MM.1S (cell line): ENCODE data around the gene CELF2.

Experiments
- DNase-seq: peaks from one replicate; pipeline ENCODE4 v3.0.0-alpha.2; 2015
- H2AFZ ChIP-seq: fragments of 300-600 bp; sonication (generic); 2 replicates; pipeline ENCODE4 v1.6.0; 2016; ENCODE audit warnings: antibody characterized with exemption, low read length
- H3F3A ChIP-seq: fragments of 300-600 bp; sonication (generic); 2 replicates; pipeline ENCODE4 v1.6.1; 2016; ENCODE audit warnings: mild to moderate bottlenecking, antibody characterized with exemption, low read length, moderate library complexity, mixed read lengths; ENCODE audit not compliant: insufficient read depth
- H3K27ac ChIP-seq: fragments of 300-600 bp; sonication (generic); 2 replicates; pipeline ENCODE4 v1.5.1; 2016; ENCODE audit warnings: mild to moderate bottlenecking, low read length
- H3K27me3 ChIP-seq: fragments of 300-600 bp; sonication (generic); replicated peaks from 2 replicates; pipeline ENCODE4 v1.6.0; 2016; ENCODE audit warnings: low read length; ENCODE audit not compliant: insufficient read depth
- H3K36me3 ChIP-seq: fragments of 300-600 bp; sonication (generic); replicated peaks from 2 replicates; pipeline ENCODE4 v1.6.1; 2016; ENCODE audit warnings: mild to moderate bottlenecking, low read length, mixed read lengths; ENCODE audit not compliant: insufficient read depth
- H3K4me1 ChIP-seq: fragments of 300-600 bp; sonication (generic); 2 replicates; pipeline ENCODE4 v1.6.1; 2016; ENCODE audit warnings: low read length, mixed read lengths
- H3K4me2 ChIP-seq: fragments of 300-600 bp; sonication (generic); 2 replicates; pipeline ENCODE4 v1.6.0; 2016; ENCODE audit warnings: low read depth, low read length
- H3K4me3 ChIP-seq: fragments of 300-600 bp; sonication (generic); 2 replicates; pipeline ENCODE4 v1.5.1; 2016; ENCODE audit warnings: low read length, mixed read lengths
- H3K79me2 ChIP-seq: fragments of 300-600 bp; sonication (generic); 2 replicates; pipeline ENCODE4 v1.6.1; 2016; ENCODE audit warnings: mixed run types, low read length, mixed read lengths
- H3K9ac ChIP-seq: fragments of 300-600 bp; sonication (generic); 2 replicates; pipeline ENCODE4 v1.6.1; 2016; ENCODE audit warnings: low read length, mixed read lengths
- H3K9me2 ChIP-seq: fragments of 300-600 bp; sonication (generic); replicated peaks from 2 replicates; pipeline ENCODE4 v1.6.1; 2016; ENCODE audit warnings: mild to moderate bottlenecking, low read length, mixed read lengths; ENCODE audit not compliant: insufficient read depth
- H3K9me3 ChIP-seq: fragments of 300-600 bp; sonication (generic); replicated peaks from 2 replicates; pipeline ENCODE4 v1.6.1; 2016; ENCODE audit warnings: mild to moderate bottlenecking, low read length, mixed read lengths; ENCODE audit not compliant: insufficient read depth
- H4K20me1 ChIP-seq: fragments of 300-600 bp; sonication (generic); 2 replicates; pipeline ENCODE4 v1.6.1; 2016; ENCODE audit warnings: mild to moderate bottlenecking, low read length, moderate library complexity, mixed read lengths; ENCODE audit not compliant: insufficient read depth
- CTCF ChIP-seq: fragments of 300-600 bp; sonication (generic); IDR thresholded peaks from 2 replicates; pipeline ENCODE4 v1.5.1; 2016; ENCODE audit warnings: antibody characterized with exemption, low read length, mixed read lengths
- EZH2 ChIP-seq: fragments of 300-600 bp; sonication (generic); optimal IDR thresholded peaks from 2 replicates; pipeline ENCODE3; 2017; ENCODE audit warnings: low read depth, mild to moderate bottlenecking, antibody characterized with exemption, low read length, mixed read lengths
- EZH2phosphoT487 ChIP-seq: fragments of 300-600 bp; sonication (generic); IDR thresholded peaks from 2 replicates; pipeline ENCODE4 v1.6.1; 2018; ENCODE audit warnings: antibody characterized with exemption, low read length

Gene CELF2

GRCh38 chr10:11168423-11169090 is 150.9 kb downstream of the CELF2 start:
- peak overlapping the region; percentile 97 for H3K4me2 ChIP-seq
- TF ChIP-seq CTCF = no peak
- TF ChIP-seq EZH2phosphoT487 = no peak
- no peak for TF ChIP-seq EZH2

DNA sequence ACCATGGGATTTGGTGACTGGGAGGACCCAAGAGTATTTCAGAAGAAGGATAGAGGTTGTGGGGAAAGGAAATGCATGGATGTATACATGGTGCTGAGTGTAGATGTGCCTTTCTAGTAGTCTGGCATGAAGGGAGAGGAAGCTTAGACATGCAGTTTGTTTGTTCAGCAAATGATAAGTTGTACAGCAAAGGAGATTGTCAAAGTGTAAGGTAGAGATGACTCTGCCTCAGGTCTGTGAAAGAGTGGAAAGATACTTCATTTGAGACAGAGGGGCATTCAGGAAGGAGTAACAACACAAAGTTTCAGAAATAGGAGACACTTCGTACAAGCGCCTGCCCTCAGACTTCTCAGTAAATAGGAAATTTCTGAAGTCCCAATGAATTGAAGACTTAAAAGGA is 152.3 kb downstream of the CELF2 start:
- no peak for TF ChIP-seq EZH2phosphoT487
- no peak for TF ChIP-seq EZH2
- no peak for TF ChIP-seq CTCF
- peak overlapping the region; percentile 93 for H3K4me3 ChIP-seq
- 0 out of 2 replicates have a peak, but pooled peaks cover 9% of the 10 kb centered on the region for H3K4me1 ChIP-seq
- H3K9ac ChIP-seq = peak overlapping the region; percentile 98
- H3K27me3 ChIP-seq = no peaks in the 10 kb centered on the region
- DNase-seq = peak; percentile 32
- peak overlapping the region; percentile 99 for H3K27ac ChIP-seq
- H4K20me1 ChIP-seq = no peaks in the 10 kb centered on the region
- no peaks in the 10 kb centered on the region for H3K9me2 ChIP-seq
- H3F3A ChIP-seq = peaks cover 80% of the 10 kb centered on the region
- H3K79me2 ChIP-seq = peaks cover 100% of the 10 kb centered on the region
- peak overlapping the region; percentile 97 for H3K4me2 ChIP-seq
- peaks cover 10% of the 10 kb centered on the region; the same call in 1 of the 2 replicates for H3K36me3 ChIP-seq
- H3K9me3 ChIP-seq = no peaks in the 10 kb centered on the region
- no peak overlapping the region for H2AFZ ChIP-seq

More at GRCh38 chr10:11168423-11169090, 150.9 kb downstream of the CELF2 start:
- peaks cover 79% of the 10 kb centered on the region for H3F3A ChIP-seq
- H3K4me1 ChIP-seq = 0 out of 2 replicates have a peak, but pooled peaks cover 2% of the 10 kb centered on the region
- H3K36me3 ChIP-seq = peaks cover 7% of the 10 kb centered on the region; the same call in 1 of the 2 replicates
- peak overlapping the region; percentile 93 for H3K4me3 ChIP-seq
- H3K9ac ChIP-seq = peak overlapping the region; percentile 98
- H3K27ac ChIP-seq = peak overlapping the region; percentile 99
- H3K79me2 ChIP-seq = peaks cover 100% of the 10 kb centered on the region
- H3K27me3 ChIP-seq = no peaks in the 10 kb centered on the region
- H2AFZ ChIP-seq = no peak overlapping the region
- H4K20me1 ChIP-seq = no peaks in the 10 kb centered on the region
- H3K9me3 ChIP-seq = no peaks in the 10 kb centered on the region
- no peaks in the 10 kb centered on the region for H3K9me2 ChIP-seq
- DNase-seq = peak; percentile 29

DNA sequence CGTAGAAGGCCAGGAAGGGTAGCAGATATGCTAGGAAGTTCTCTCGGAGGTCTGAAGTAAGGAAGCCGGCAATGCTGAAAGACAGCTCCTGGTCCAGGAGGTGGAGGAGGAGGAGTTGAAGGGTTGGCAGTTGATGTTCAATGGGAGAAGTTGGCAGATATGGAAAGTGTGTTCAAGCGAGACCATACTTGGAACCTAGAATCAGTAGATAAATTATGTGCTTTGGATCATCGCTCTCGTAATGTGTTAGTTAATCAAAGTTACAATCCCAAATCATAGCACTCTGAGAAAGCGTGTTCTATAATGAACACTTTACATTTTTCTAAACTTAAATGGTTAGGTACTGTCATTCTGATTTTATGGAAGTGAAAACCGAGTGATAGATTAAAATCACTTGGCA is 152.9 kb downstream of the CELF2 start:
- peaks cover 10% of the 10 kb centered on the region; the same call in 1 of the 2 replicates for H3K36me3 ChIP-seq
- H3K4me2 ChIP-seq = peak overlapping the region; percentile 97
- peaks cover 100% of the 10 kb centered on the region for H3K79me2 ChIP-seq
- peak overlapping the region; percentile 98 for H3K9ac ChIP-seq
- peak; percentile 38 for DNase-seq
- H3K9me3 ChIP-seq = no peaks in the 10 kb centered on the region
- no peaks in the 10 kb centered on the region for H4K20me1 ChIP-seq
- H3F3A ChIP-seq = peaks cover 80% of the 10 kb centered on the region
- TF ChIP-seq EZH2 (no peak), CTCF (no peak), EZH2phosphoT487 (no peak)
- no peaks in the 10 kb centered on the region for H3K9me2 ChIP-seq
- H3K27ac ChIP-seq = peak overlapping the region; percentile 99
- H3K27me3 ChIP-seq = no peaks in the 10 kb centered on the region
- 0 out of 2 replicates have a peak, but pooled peaks cover 9% of the 10 kb centered on the region for H3K4me1 ChIP-seq
- peak overlapping the region; percentile 93 for H3K4me3 ChIP-seq
- H2AFZ ChIP-seq = no peak overlapping the region
